ENCODE data around the gene PAFAH1B2. TPM values are rescaled to one million over a fixed set of nuclear protein-coding genes. Genes with fewer than 3 reads are reported as not detected.
"Not testable (repeated sequence)": the region's sequence is repeated elsewhere in the genome, so short reads cannot be mapped to it uniquely, and the experiment has no call there.

PAFAH1B2 gene
- total RNA-seq, 4 donors from 2014 or later = 33.2 to 64.0 (median 48.5) TPM

DNA sequence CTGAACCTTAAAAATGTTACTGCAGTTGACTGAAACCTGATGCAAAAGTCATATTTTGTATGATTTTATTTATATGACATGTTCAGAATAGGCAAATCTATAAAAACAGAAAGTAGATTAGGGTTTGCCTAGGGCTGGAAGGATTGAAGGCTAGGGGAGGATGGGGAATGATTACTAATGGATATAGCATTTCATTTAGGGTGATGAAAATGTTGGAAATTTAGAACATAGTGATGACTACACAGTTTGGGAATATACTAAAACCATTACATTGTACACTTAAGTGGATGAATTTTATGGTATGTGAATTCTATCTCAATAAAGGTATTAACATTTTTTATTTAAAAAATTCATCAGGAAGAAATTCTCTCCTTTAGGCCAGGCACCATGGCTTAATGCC is 22.9 kb upstream of the PAFAH1B2 start:
- intact Hi-C loops (cut with DNase I) = no loop called here
- H3K36me3 ChIP-seq = no peaks in the 10 kb centered on the region
- no peaks in the 10 kb centered on the region for H3K4me1 ChIP-seq
- no peaks in the 10 kb centered on the region for H3K9me3 ChIP-seq
- no peaks in the 10 kb centered on the region for H3K27me3 ChIP-seq
- no peak overlapping the region for H3K4me3 ChIP-seq
- no peak overlapping the region for H3K27ac ChIP-seq
- no peak for DNase-seq
- TF ChIP-seq POLR2A (IDR thresholded peaks at IDR 0.05) = no peak
- TF ChIP-seq, protein P1, sequence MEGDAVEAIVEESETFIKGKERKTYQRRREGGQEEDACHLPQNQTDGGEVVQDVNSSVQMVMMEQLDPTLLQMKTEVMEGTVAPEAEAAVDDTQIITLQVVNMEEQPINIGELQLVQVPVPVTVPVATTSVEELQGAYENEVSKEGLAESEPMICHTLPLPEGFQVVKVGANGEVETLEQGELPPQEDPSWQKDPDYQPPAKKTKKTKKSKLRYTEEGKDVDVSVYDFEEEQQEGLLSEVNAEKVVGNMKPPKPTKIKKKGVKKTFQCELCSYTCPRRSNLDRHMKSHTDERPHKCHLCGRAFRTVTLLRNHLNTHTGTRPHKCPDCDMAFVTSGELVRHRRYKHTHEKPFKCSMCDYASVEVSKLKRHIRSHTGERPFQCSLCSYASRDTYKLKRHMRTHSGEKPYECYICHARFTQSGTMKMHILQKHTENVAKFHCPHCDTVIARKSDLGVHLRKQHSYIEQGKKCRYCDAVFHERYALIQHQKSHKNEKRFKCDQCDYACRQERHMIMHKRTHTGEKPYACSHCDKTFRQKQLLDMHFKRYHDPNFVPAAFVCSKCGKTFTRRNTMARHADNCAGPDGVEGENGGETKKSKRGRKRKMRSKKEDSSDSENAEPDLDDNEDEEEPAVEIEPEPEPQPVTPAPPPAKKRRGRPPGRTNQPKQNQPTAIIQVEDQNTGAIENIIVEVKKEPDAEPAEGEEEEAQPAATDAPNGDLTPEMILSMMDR (IDR thresholded peaks at IDR 0.05) = no peak

DNA sequence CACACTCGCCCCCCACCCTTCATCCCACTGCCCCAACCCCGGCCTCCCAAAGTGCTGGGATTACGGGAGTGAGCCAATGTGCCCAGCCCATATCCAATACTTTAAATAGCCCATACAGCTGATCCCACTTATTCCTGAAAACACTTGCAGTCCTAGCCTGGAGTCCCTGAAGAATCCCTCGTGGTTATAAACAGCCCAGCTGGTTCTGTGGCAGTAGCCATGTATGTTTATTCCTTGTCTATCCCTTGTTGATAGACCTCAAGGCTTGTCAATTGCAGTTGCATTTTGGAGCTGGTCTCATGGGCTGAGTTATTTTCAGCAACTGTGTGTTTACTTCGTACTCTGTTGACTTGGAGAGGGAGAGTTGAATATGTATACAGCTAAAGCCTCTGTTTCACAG is 21.5 kb upstream of the PAFAH1B2 start:
- 60 to 72% methylated on average over 3 to 5 of the region's 5 CpGs for WGBS, 2 donors

DNA sequence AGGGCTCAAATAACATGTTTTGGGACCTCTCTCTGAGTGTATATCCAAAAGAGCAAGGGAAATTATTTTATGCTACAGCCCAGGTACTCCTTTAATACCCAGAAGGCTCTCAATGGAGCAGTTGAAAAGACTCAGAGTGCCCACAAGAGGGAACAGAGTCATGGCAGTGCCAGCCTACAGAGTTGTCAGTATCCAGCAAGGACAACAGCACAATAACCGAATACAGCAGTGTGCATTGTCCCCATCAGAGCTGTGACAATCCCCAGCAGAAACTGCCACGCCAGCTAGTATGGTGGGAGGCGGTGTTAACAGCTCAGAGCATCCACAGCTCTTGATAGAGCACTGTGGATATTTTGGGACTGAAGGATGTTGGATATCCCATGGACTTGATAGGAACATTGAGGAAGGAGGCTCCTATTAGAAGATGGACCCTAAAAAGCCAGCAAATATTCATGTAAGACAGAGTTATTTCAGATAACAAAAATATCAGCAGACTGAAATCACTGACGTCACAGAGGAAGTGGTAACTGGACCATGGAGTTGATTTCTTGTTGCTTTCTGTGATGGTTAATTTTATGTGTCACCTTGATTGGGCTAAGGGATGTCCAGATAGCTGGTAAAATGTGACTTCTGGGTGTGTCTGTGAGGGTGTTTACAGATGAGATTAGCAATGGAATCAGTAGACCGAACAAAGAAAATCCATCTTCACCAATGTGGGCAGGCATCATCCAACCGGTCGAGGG is 17.7 kb upstream of the PAFAH1B2 start:
- no peak for DNase-seq
- H3K36me3 ChIP-seq = no peaks in the 10 kb centered on the region
- H3K27ac ChIP-seq = no peak overlapping the region
- peaks cover 0 to 6% (median 0%) of the 10 kb centered on the region in 4 donors for H3K27me3 ChIP-seq
- 73% methylated on average over 7 of the region's 7 CpGs for WGBS, 2 donors
- H3K4me3 ChIP-seq = no peak overlapping the region
- intact Hi-C loops (cut with DNase I) = no loop called here
- H3K9me3 ChIP-seq = no peaks in the 10 kb centered on the region
- TF ChIP-seq, protein P1 (IDR thresholded peaks at IDR 0.05) = no peak
- no peak for TF ChIP-seq POLR2A (IDR thresholded peaks at IDR 0.05)
- no peaks in the 10 kb centered on the region for H3K4me1 ChIP-seq

More for the DNA sequence above, 21.5 kb upstream of the PAFAH1B2 start:
- no peaks in the 10 kb centered on the region for H3K9me3 ChIP-seq
- H3K36me3 ChIP-seq = no peaks in the 10 kb centered on the region
- peaks cover 0 to 4% (median 0%) of the 10 kb centered on the region in 4 donors for H3K27me3 ChIP-seq
- TF ChIP-seq, protein P1 (IDR thresholded peaks at IDR 0.05) = no peak
- TF ChIP-seq POLR2A (IDR thresholded peaks at IDR 0.05) = no peak
- DNase-seq = no peak
- H3K27ac ChIP-seq = no peak overlapping the region
- no peak overlapping the region for H3K4me3 ChIP-seq
- intact Hi-C loops (cut with DNase I) = no loop called here
- no peaks in the 10 kb centered on the region for H3K4me1 ChIP-seq

DNA sequence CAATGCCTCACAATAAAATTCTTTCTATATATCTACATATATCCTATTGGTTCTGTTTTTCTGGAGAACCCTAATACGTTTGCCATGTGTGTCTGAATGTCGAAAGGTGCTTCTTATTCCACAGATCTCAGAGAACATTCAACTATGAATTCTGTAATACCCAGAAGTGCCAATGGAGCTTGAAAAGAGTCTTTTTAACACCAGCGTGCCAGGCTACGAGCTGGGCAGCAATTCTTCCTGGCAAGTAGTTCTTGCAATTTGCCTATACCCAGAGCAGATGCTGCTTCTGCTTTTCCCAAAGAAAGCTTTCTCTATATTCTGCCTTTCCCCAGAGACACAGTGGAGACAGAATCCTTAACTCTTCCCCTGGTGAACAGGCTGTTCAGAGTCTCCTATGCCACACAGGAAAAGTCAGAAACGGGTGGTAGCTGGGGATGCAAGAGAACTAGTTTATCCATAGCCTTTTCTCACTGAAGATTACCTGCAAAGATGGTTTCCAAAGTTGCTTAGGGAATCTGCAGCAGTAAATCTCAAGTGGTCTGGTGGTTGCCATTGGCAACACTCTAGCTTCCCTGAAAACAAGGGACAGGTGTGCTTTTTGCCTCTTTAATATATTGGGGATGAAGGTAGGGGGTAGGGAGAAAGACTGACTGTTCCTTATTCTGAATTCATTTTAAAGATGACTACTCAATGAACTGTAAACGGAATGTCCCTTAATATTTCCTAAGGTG is 16.8 kb upstream of the PAFAH1B2 start:
- Histone ChIP-seq H3K9me3 (no peaks in the 10 kb centered on the region), H3K27ac (no peak overlapping the region), H3K27me3 (peaks cover 0 to 6% (median 0%) of the 10 kb centered on the region in 4 donors), H3K4me3 (no peak overlapping the region), H3K4me1 (no peaks in the 10 kb centered on the region), H3K36me3 (no peaks in the 10 kb centered on the region)
- no peak for DNase-seq
- no peak for TF ChIP-seq POLR2A (IDR thresholded peaks at IDR 0.05)
- TF ChIP-seq, protein P1 (IDR thresholded peaks at IDR 0.05) = no peak
- 66 to 82% methylated on average over 6 of the region's 6 CpGs for whole genome bisulfite sequencing, 2 donors
- intact Hi-C loops (cut with DNase I) = no loop called here

DNA sequence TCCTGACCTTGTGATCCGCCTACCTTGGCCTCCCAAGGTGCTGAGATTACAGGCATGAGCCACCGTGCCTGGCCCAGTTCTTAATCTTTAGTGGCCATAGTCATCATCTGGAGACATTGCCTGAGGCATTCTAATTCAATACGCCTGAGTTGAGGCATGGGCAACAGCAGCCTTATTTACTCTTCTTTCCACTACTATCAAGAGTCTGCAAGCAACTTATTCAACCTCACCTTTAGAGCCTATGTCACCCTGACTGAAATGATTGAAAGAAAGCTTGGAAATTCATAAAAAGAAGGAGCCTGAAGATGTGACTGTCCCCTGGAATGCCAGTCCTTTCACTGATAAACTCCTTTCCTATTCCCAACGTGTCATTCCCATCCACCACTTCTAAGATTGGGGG is 15.8 kb upstream of the PAFAH1B2 start:
- Histone ChIP-seq H3K36me3 (no peaks in the 10 kb centered on the region), H3K9me3 (no peaks in the 10 kb centered on the region), H3K27ac (no peak overlapping the region), H3K4me1 (no peaks in the 10 kb centered on the region), H3K4me3 (no peak overlapping the region), H3K27me3 (peaks cover 0 to 6% (median 0%) of the 10 kb centered on the region in 4 donors)
- no peak for DNase-seq
- intact Hi-C loops (cut with DNase I) = no loop called here
- 66 to 70% methylated on average over 4 of the region's 4 CpGs for WGBS, 2 donors
- TF ChIP-seq, protein P1 (IDR thresholded peaks at IDR 0.05) = no peak
- no peak for TF ChIP-seq POLR2A (IDR thresholded peaks at IDR 0.05)

DNA sequence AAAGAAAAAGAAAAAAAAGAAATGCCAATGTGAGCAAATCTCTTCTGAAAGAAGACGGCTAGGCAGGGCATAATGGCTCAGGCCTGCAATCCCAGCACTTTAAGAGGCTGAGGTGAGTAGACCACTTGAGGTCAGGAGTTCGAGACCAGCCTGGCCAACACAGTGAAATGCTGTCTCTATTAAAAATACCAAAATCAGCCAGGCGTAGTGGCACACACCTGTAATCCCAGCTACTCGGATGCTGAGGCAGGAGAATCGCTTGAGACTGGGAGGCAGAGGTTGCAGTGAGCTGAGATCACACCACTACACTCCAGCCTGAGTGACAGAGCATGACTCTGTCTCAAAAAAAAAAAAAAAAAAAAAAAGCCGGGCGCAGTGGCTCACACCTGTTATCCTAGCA is 13.7 kb upstream of the PAFAH1B2 start:
- 92% methylated on average over 6 to 7 of the region's 7 CpGs for WGBS, 2 donors

More for the DNA sequence above, 13.7 kb upstream of the PAFAH1B2 start:
- not testable (repeated sequence) for H3K27me3 ChIP-seq, H3K4me3 ChIP-seq, H3K27ac ChIP-seq, DNase-seq, H3K4me1 ChIP-seq, H3K9me3 ChIP-seq, H3K36me3 ChIP-seq
- intact Hi-C loops (cut with DNase I) = loop anchor here (5.0 kb wide), 1 partner anchor 77 kb away; no protein-coding TSS in a partner anchor

Data from esophagus squamous epithelium (tissue), 5 donors.